ENCODE data around the gene GOLGA8T.
"Not testable (repeated sequence)": the region's sequence is repeated elsewhere in the genome, so short reads cannot be mapped to it uniquely, and the experiment has no call there.

GOLGA8T gene

GRCh38 chr15:30191143-30191542, 56.3 kb downstream of the GOLGA8T start:
- ATAC-seq, DNase-seq: not testable (repeated sequence)

- not testable (repeated sequence) for ATAC-seq
Measured at GRCh38 chr15:30191639-30192038, 56.8 kb downstream of the GOLGA8T start.

GRCh38 chr15:30192119-30192745, 57.4 kb downstream of the GOLGA8T start:
- DNase-seq, result not testable (repeated sequence)
- peak; percentile 46 for ATAC-seq

More at GRCh38 chr15:30191639-30192038, 56.8 kb downstream of the GOLGA8T start:
- not testable (repeated sequence) for DNase-seq

GRCh38 chr15:30192892-30193291, 58.0 kb downstream of the GOLGA8T start:
- DNase-seq, result not testable (repeated sequence)

More at GRCh38 chr15:30192892-30193291, 58.0 kb downstream of the GOLGA8T start:
- ATAC-seq, result not testable (repeated sequence)
